Activated naive CD4-positive, alpha-beta T cell treated with anti-CD3 and anti-CD28 coated beads, Interleukin-2, amount 10 ng/mL, durations not matched to agents 7 days and 5 days (primary cell): Measurements from ENCODE around the gene FAM98C.

Experiments
- CTCF ChIA-PET: fragments of 350-600 bp; sonication (Branson Sonifier 250); formaldehyde crosslinking; loops from one replicate; lab custom pipeline; 2021; ENCODE audit warnings: antibody characterized with exemption; lab: Charles Lee
- DNase-seq: peaks from one replicate; pipeline ENCODE4 v3.0.0-alpha.2; 2020
- H3K27ac Mint-ChIP-seq: one replicate; pipeline ENCODE4 v1.8.0; 2021; ENCODE audit warnings: mild to moderate bottlenecking, moderate library complexity, mixed read lengths
- H3K27me3 Mint-ChIP-seq: one replicate; pipeline ENCODE4 v1.8.0; 2021; ENCODE audit warnings: mild to moderate bottlenecking, mixed read lengths
- H3K36me3 Mint-ChIP-seq: one replicate; pipeline ENCODE4 v1.8.0; 2021; ENCODE audit warnings: mixed read lengths
- H3K4me1 Mint-ChIP-seq: one replicate; pipeline ENCODE4 v1.8.0; 2021; ENCODE audit warnings: mixed read lengths
- H3K4me3 Mint-ChIP-seq: one replicate; pipeline ENCODE4 v1.8.0; 2021; ENCODE audit warnings: mild to moderate bottlenecking, moderate library complexity, mixed read lengths
- H3K9me3 Mint-ChIP-seq: one replicate; pipeline ENCODE4 v1.8.0; 2021; ENCODE audit warnings: mixed read lengths

Gene FAM98C

DNA sequence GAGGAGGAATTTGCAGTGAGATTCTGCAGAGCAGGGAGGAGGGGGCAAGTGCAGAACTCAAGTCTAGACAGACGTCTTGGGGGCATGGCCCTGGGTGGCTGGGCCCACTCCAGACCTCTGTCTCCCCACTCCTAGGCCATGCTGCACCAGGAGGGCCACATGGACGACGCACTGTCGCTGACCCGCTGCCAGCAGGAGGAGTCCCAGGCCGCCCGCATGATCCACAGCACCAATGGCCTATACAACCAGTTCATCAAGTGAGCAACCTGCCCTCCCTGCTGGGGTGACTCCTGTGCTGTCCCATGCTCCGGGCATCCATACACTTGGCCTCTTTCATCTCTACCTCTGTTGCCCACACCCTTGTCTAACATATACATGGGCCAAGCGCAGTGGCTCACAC, 48.7 kb downstream of the FAM98C start:
- no peaks in the 10 kb centered on the region for H3K36me3 Mint-ChIP-seq
- H3K9me3 Mint-ChIP-seq, result no peaks in the 10 kb centered on the region
- CTCF ChIA-PET, result no interaction called here
- no peaks in the 10 kb centered on the region for H3K4me1 Mint-ChIP-seq
- no peak overlapping the region for H3K27ac Mint-ChIP-seq
- peaks cover 6% of the 10 kb centered on the region for H3K27me3 Mint-ChIP-seq
- H3K4me3 Mint-ChIP-seq, result no peak overlapping the region
- no peak for DNase-seq

DNA sequence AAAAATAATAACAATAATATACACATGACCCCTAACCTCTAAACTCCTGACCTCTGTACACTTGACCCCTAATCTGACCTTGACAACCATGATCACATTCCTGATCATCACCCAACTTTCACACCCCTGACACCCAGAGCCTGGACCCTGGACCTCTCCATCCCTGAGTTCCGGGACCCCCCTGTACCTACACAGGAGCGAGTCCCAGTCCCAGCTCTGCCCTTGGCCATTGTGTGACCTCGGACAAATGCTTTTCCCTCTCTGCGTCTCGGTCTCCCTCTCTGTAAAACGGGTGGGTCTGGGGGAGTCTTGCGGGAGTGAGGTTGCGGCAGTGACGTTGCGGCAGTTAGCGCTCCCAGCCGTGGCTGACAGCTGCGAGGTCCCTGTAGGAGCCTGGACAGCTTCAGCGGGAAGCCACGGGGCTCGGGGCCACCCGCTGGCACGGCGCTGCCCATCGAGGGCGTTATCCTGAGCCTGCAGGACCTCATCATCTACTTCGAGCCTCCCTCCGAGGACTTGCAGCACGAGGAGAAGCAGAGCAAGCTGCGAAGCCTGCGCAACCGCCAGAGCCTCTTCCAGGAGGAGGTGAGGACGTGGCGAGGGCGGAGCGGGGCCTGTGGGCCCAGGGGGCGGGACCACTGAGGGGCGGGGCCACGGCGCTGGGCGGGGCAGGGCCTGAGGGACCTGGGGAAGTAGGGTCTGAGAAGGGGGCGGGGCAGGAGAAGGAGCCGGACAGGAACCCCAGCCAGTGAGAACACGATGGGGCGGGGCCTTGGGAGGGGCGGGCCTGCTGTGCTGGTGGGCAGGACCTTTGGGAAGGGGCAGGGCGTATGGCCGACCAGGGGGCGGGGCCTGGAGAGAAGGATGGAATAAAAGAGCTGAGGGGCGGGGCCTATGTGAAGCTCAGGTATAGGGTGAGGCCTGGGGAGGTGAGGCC, 49.8 kb downstream of the FAM98C start:
- Mint-ChIP-seq H3K9me3 (no peaks in the 10 kb centered on the region), H3K36me3 (no peaks in the 10 kb centered on the region), H3K4me1 (no peaks in the 10 kb centered on the region), H3K27ac (no peak overlapping the region), H3K4me3 (no peak overlapping the region), H3K27me3 (peaks cover 6% of the 10 kb centered on the region)
- CTCF ChIA-PET, result no interaction called here
- peak; percentile 28 for DNase-seq

- CTCF ChIA-PET, result no interaction called here
- H3K4me3 Mint-ChIP-seq, result no peak overlapping the region
- H3K9me3 Mint-ChIP-seq, result no peaks in the 10 kb centered on the region
- no peaks in the 10 kb centered on the region for H3K4me1 Mint-ChIP-seq
- no peak for DNase-seq
- H3K27me3 Mint-ChIP-seq, result peaks cover 3% of the 10 kb centered on the region
- H3K36me3 Mint-ChIP-seq, result no peaks in the 10 kb centered on the region
- H3K27ac Mint-ChIP-seq, result no peak overlapping the region
Observed at GRCh38 chr19:38453596-38453995, 50.7 kb downstream of the FAM98C start.

DNA sequence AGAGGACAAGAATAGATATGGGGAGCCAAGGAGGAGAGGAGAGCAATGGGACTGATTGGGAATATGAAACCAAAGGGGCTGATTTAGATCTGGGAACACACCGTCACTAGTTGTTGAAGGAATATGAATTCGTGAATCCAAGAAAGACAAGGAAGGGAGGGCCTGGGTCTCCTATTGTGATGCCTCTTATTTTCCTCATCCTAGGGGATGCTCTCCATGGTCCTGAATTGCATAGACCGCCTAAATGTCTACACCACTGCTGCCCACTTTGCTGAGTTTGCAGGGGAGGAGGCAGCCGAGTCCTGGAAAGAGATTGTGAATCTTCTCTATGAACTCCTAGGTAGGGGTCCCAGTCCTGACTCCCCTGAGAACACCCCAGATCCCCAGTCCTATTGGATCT, 52.1 kb downstream of the FAM98C start:
- Mint-ChIP-seq H3K27ac (no peak overlapping the region), H3K4me1 (no peaks in the 10 kb centered on the region), H3K9me3 (no peaks in the 10 kb centered on the region), H3K27me3 (peaks cover 3% of the 10 kb centered on the region), H3K4me3 (no peak overlapping the region), H3K36me3 (no peaks in the 10 kb centered on the region)
- CTCF ChIA-PET, result no interaction called here
- DNase-seq, result peak; percentile 34

GRCh38 chr19:38457202-38457601, 54.3 kb downstream of the FAM98C start:
- Mint-ChIP-seq H3K27me3 (peaks cover 3% of the 10 kb centered on the region), H3K9me3 (no peaks in the 10 kb centered on the region), H3K4me3 (no peak overlapping the region), H3K27ac (no peak overlapping the region), H3K4me1 (no peaks in the 10 kb centered on the region), H3K36me3 (no peaks in the 10 kb centered on the region)
- no peak for DNase-seq
- CTCF ChIA-PET, result no interaction called here

DNA sequence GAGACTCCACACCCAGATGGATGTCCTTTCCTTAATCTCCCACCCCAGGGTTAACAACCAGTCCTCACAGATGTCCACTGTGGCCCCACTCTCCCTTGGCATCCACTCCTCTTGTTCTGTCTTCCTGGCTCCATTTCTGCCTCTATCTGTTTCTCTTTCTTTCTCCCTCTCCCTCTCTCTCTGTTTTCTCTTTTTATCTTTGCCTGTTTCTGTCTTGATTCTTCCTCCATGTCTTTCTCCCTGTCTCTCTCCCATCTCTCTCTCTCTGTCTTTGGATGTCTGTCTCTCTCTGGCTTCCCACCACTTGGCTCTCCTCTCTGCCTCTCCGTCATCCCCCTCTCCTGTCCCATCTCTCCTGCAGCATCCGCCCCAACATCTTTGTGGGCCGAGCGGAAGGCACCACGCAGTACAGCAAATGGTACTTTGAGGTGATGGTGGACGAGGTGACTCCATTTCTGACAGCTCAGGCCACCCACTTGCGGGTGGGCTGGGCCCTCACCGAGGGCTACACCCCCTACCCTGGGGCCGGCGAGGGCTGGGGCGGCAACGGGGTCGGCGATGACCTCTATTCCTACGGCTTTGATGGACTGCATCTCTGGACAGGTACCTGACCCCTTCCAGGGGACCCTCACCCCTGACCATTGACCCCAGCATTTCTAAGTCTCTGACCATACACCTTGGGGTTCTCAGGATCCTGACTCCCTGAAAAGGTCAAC, 55.0 kb downstream of the FAM98C start:
- H3K9me3 Mint-ChIP-seq, result no peaks in the 10 kb centered on the region
- H3K27me3 Mint-ChIP-seq, result peaks cover 3% of the 10 kb centered on the region
- DNase-seq, result no peak
- no peak overlapping the region for H3K4me3 Mint-ChIP-seq
- no peak overlapping the region for H3K27ac Mint-ChIP-seq
- CTCF ChIA-PET, result no interaction called here
- H3K36me3 Mint-ChIP-seq, result no peaks in the 10 kb centered on the region
- H3K4me1 Mint-ChIP-seq, result no peaks in the 10 kb centered on the region
